HG03039 (cell line): ENCODE measurements around the gene INKA2.
"Not testable (repeated sequence)": the region's sequence is repeated elsewhere in the genome, so short reads cannot be mapped to it uniquely, and the experiment has no call there.

Experiments used
- ATAC-seq: cut with Tn5 transposase; IDR thresholded peaks from one replicate; pipeline ENCODE4 v1.9.1; 2021; ENCODE audit warnings: mild to moderate bottlenecking, moderate library complexity; ENCODE audit not compliant: unreplicated experiment

Gene INKA2

DNA sequence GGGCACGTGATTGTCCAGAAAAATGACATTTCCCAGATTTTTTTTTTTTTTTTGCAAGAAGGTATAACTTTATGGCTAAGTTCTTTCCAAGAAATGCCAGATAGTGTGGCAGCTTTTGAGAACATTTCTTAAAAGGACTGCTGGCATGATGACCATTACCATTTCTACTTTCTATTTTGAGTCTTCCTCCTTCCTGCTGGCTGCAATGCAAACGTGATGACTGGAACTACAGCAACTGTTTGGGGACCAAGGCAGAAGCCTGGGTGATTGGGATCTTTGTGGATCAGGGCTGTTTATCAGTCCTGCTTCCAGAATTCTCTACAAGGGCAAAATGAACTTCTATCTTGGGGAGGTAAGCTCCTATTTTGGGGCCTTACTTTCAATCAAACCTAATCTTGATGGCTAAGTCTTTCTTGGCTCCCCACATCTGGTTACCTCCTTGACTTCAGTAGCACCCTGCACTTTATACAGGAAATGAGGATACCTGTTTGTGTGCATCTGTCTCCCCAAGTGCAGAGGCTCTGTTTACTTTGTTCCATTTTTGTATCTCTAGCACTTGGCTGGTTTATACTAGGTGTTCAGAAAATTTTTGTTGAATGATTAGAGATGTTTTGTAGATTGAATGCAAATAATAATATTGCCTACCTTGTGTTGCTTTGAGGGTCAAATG lies 12.8 kb upstream of the INKA2 start:
- ATAC-seq: no peak

DNA sequence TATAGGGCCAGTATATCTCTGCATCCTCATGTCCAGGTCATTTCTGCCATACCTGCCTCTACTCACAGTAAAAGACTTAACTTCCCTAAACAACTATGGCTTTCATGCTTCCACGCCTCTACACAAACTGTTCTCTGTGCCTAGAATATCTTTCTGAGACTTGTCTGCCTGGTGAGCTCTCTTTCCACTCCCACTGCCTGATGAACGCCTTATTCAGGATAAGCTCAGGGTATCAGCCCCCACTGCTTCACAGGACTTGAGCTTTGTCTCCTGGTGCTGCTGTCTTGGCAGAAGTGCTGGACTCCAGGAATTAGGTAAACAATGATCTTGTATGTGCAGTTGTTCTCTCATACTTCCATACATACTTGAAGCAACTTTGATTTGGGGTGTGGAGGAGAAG lies 11.7 kb upstream of the INKA2 start:
- ATAC-seq: no peak

DNA sequence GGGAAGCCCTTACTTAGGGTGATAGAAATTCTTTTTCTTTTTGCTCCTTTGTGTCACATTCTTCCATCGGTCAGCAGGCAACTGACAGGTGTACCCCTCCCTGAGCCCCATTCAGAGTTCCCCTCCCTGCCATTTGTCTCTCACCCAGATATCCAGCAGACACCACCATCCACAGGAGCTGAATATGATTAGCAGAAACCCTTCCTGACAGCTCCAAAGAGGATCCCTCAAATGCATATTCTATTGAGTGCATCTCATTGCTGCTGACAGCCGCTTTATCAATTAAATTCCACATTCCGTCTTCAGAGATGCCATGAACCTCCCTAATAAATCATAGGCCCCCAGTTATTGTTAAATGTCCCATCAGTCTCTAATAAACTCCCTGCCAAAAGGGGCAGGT lies 10.4 kb upstream of the INKA2 start:
- no peak for ATAC-seq

DNA sequence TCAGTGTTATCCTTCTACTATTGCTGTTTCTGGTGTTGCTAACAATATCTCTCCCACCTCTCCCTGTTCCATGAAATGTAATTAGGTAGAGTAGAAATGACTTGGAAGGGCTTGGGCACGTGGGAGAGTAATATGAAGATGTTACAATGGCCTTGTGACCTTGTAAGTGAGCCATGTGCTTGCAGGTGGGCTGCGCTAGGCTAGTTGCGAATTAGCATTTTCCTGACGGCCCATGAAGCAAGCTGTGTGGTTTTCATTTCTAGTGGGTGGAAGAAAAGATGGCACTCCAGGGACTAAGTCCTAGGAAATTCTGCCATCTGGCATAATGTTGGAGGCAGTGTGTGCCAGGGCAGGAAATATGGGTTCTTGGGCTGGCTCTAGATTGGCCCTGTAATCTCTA lies 8.8 kb upstream of the INKA2 start:
- no peak for ATAC-seq

DNA sequence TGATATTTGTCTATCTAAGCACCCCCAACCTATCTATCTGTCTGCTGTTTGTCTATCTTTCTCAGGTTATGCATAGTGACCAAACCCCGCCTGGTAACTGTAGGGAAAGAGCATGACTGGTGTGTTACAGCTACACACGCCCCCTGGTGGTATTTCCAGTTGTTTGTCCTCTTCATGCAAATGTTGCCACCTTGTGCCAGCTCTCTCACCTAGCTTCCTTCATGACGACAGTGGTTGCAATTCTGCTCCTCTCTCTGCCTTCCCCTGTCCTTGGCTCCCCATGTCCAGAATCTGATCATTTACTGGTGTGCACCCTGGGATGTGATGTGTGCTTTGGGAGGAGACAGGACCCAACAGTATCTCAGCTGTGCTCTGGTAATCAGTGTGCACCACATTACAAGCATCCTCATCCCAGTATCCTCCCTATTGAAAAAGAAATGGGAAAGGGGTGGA lies 8.1 kb upstream of the INKA2 start:
- ATAC-seq: no peak

DNA sequence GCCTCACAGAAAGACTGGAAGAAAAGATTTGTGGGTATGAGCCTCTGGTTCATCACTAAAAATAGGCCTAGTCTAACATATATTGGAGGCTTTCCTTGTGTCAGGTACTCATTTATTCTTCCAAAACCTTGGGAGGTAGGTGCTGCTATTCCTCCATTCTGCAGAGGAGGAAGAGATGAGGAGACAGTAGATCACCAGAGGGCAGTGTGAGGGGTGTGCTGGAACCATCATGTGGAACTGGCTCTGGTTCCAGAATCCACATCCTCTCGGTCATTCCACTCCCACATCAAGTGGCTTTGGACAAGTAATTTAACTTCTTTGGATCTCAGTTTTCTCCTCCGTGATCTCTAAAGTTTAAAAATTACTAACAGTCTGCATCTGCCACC lies 7.4 kb upstream of the INKA2 start:
- ATAC-seq: no peak

DNA sequence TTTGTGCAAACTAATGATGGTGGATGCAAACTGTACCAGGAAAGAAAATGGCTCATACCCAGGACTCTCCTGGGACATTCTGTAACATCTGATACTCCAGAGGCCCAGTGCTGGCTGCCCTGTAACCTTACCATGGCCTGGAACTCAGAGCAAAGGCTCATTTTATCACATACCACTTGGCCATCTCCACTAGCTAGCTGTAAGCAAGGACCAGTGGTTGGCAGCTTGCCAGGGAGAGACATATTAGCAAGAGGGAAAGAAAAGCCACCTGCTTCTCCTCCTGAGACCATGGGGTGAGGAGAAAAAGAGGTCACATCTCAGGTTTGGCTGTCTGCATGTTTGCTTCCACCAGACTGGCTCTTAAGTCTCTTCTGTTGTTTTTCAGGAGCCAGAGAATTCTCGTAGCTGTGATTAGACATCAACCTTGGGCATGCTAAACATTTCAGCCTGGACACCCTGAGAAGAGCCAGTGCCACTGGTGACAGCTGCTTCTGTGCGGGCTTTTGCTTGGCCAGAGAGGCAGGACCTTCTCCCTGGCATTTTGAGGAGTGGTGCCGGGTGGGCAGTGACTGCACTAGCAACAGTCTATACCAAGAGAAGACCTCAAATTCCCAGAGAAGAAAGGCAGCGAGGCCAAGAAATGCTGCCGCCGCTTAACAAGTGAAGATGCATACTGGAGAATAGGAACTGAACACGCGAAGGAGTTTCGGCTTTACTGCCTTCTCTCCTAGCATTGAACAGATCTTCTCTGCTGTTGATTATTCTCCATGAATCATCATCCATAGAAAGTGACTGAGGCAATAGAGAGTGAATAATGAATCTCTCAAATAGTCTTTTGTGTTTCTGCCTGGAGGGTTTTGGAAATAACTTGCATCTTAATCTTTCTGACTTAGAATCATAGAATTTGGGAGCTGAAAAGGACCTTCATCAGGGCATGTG lies 6.7 kb upstream of the INKA2 start:
- no peak for ATAC-seq

DNA sequence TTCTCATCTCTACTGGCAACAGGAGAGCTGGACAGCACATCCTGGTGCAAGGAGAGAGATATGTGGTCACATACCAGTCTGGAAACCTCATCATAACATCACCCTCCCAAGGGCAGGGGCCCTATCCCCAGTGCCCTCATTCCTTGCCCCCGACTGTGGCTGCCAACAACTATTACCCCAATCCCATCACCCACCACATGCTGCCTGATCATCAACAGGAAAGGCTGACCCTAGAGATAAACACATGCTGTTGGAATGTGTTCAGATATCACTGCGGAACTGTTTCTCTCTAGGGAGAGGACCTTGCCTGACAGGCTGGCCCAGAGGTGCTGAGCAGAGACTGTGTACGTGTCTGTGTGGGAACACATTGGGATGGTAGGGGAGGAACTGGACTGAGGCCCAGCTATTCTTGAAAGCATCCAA lies 4.5 kb upstream of the INKA2 start:
- no peak for ATAC-seq

DNA sequence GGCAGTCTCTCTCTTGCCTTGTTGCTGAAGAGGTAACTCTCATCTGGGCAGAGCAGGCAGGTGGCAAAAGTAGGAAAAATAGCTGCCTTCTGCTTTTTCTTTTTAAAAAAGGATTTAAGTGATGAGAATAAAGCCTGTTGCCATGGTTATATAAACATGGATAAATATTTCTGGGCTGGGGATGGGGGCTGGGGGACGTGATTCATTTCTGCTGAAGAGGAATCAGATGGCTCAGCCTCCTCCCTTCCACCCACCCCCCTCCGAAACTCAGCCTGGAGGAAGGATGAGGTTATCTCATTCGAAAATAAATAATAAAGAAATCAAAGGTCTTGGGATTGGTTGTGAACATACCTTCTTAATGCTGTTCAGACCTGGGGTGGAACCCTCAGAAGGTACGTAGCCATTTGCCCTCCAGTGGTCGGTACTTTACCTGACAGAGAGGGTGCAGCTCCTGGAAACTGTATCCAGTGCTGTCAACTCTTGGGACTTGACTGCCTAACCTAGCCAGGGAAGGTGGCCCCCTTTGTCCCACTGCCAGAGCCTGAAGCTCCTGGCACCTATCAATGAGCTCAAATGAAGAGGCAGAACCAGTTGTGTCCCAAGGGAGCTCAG lies 3.8 kb upstream of the INKA2 start:
- ATAC-seq: no peak

DNA sequence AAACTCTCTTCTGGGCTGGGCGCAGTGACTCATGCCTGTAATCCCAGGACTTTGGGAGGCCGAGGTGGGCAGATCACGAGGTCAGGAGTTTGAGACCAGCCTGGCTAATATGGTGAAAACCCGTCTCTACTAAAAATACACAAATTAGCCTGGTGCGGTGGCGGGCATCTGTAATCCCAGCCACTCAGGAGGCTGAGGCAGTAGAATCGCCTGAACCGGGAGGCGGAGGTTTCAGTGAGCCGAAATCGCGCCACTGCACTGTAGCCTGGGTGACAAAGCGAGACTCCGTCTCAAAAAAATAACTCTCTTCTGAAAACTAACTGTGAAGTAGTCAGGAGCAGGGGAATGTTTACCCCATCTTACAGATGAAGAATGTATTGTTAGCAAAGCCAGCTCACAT lies 3.1 kb upstream of the INKA2 start:
- ATAC-seq: not testable (repeated sequence)

DNA sequence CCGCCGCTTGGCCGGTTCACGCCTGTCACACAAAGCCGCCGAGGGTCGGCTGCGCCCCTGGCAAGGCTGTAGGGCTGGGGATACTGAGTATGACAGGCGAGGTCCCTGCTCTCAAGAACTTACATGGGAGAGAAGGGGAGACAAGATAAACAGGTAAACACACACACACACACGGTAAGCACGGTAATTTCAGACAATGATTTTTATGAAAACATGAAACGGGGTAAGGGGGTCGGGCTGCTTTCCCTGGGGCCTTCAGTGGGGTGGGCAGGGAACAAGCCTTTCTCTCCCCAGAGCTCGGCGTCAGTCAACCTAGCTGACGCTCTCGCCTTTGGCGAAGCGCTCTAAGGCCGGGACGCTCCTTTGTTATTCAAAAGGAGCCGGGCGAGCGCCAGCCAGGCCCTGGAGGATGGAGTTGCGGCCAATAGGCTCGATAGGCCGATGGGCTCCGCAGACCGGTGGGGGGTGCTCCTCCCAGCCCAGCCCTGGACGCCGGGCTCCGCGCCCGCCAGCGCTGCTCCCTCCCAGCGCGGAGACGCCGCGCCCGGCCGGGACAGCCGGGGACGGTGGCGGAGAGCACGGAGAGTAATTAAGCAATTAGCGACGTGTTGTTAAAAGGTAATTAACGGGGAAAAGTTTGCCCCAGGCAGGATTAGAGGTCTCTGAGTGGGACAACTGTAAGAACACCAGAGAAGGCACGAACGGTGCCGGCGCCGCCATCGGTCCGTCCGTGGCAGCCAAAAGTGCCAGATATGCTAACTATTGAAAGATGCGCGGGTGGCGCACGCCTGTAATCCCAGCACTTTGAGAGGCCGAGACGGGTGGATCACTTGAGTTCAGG lies 950 bp upstream of the INKA2 start:
- ATAC-seq: no peak

DNA sequence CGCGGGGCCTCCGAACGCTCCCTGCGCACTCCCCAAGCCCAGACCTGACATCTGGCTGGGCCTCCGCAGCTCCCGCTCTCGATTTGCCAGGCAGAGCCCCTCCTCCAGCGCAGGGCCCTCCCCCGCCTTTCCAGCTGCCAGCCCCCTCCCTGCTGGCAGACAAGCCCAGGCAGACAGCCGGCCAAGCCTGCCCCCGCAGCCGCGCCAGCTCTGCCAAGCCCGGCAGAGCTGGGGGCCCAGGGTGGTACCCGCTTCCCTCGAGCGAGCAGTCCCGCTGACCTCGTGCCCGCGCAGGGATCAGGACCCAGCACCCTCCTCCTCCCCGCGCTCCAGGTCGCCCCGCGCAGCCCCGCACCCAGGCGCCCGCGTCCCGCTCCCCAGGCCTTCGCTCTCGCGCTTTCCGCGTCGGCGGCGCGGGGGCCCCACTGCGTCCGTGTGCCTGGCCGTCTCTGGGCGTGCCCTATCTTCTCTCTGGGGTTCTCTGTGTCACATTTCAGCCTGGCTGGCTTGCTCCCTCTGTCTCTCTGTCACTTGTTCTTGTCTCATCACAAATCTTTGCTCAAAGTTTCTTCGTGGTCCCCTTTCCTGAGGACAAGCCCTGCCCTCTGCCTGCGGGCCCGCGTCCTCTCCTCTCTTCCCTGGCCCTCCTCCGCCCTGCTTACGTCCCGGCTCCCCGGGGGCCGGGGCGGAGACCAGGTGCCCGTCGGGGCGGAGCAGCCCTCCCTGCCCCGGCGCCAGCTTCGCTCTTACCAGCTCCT lies 580 bp downstream of the INKA2 start:
- peak; percentile 32 for ATAC-seq

DNA sequence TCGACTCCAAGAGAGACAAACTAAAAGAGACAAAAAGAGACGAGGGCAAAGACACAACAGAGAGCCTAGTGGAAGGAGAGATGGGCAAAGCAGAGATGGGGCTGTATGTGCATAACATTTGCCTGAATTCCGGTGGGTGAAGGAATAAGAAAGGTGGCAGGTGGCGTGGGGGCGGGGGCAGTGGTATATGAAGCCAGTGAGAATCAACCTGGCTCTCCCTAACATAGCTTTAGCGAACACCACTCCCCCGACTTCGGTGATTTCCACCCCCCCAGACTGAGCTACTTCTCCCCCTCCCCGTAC lies 1.1 kb downstream of the INKA2 start:
- no peak for ATAC-seq

DNA sequence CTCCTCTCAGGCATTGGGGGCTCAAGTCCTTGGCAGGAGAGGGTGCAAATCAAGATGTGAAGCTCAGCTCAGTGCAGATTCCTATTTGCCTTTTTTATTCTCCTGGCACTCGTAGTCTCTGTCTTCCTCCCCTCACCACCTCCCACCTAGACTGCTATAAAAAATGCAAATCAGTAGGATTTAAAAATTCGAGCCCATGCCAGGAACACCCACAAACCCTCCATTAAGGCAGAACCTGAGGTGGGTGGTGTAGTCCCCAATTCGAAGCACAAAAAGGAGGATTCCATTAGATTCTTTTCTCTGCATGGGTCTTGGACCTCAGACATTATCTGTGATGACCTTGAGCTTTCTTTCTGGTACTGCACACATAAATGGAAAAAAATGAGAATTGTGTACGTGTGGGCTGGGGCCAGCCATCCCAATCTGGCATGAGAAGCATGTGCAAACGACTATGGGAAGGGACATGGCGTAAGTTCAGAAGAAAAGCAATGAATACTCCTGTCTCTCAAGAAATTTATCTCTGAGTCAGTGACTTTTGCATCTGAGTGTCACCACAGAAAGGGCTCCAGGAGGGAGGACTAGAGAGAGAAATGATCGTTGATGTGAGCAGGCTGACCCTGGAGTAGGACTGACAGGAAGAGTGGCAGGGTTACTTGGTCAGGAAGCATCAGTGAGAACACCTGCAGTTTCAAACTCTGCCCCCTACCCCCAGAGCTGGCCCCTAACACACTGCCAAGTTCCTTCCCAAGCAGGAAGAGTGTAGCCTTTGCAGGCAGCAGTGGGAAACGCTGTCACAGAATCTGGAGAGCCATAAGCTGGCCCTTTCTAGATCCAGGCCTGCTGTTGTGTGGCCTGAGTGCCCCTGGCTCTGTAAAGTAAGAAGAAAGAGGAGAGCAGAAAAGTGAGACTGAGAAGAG lies 1.7 kb downstream of the INKA2 start:
- ATAC-seq: no peak

DNA sequence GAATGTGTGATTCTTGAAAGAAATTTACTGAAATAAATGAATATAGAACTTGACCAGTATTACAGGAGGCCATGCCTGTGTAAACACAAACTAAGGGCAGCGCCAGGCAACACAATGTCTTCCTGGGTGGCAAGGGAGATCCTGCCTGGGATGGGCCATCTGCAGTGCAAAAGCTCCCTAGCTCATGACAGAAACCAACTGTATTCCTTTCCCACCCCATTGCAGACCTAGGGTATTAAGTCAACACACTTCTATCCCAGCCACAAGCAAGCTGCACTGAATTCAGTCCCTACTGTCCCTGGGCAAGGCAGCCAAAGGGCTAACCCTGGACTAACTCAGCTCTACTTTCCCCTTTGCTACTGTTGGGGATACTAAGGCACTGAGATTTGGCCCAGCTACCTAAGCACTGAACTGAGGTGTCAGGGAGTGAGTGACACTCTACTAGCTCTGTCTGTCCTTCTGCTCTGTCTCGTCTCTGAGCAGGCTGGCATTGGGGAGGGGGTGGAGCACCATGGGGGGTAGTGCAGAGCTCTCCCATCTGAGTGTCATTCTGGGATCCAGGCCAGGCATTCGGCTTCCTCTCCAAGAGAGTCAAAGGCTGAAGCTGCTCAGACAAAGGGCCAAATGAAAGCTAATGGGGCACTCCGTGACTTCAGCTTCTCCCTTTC lies 2.5 kb downstream of the INKA2 start:
- ATAC-seq: no peak

DNA sequence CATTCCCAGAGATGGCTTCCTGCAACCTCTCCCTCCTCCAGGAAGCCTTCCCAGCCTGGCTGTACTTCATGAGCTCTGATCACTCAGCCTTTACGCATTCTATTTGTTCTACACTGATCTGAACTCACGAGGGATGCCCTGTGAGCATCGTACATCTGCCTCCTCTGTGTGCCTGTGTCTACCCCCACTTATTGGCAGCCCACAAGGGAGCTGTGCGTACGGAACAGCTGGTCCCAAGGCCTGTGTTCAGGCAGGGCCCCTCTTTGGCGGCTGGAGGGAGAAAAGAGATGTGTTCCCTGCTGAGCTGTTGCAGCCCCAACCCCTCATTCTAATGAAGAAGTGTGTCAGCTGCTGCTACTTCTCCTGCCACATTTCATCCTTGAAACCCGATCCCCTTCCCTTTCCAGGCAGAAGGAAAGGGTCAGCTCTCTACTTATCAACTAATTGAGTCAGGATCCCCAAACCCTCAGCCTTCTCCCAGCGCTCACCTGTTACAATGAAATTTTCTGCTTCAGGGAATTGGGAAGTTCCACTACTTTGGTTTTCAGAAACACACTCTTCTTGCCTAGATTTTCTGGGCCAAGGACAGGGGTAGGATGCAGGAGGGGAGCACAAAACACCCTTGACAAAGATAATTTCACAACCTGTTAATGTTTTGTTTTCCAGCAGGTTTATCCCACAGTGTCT lies 3.2 kb downstream of the INKA2 start:
- ATAC-seq: no peak

DNA sequence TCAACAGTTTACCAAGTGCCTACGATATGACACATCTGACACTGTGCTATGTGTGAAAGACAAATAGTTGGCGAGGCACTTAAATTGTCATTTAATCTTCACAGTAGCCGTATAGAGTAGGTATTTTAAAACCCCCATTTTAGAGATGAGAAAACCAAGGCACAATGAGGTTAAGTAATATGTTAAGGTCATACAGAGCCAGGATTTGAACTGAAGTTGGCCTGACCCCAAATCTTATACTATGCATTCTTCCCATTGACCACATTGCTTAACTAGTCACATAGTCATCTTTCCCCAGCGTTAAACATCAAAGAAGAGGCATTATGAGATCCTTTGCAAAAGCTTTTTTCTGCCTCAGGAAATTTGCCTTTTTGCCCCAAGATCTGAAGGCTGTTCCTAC lies 3.9 kb downstream of the INKA2 start:
- no peak for ATAC-seq

DNA sequence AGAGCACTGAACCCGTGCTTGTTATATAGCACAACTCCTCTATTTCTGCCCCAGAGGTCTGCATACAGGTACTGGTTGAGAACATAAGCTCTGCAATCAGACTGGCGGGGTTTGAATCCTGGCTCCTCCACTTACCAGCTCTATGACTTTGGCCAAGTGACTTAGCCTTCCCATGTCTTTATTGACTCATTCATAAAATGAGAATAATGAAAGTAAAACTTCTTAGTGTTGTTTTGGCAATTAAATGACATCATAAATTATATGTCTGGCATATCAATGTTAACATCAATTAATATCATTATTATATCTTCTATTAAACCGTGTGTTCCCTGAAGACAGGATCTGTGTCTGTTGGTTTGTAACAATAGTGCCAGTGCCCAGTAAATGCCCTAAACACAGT lies 4.3 kb downstream of the INKA2 start:
- ATAC-seq: no peak
